GM18909 (cell line): ENCODE measurements around the gene KCTD14.

Source experiments
- ATAC-seq: cut with Tn5 transposase; IDR thresholded peaks from one replicate; pipeline ENCODE4 v1.9.1; 2021; ENCODE audit warnings: mild to moderate bottlenecking; ENCODE audit not compliant: unreplicated experiment, poor library complexity

The KCTD14 gene

GRCh38 chr11:77967753-77968152, 55.3 kb downstream of the KCTD14 start:
- no peak for ATAC-seq

DNA sequence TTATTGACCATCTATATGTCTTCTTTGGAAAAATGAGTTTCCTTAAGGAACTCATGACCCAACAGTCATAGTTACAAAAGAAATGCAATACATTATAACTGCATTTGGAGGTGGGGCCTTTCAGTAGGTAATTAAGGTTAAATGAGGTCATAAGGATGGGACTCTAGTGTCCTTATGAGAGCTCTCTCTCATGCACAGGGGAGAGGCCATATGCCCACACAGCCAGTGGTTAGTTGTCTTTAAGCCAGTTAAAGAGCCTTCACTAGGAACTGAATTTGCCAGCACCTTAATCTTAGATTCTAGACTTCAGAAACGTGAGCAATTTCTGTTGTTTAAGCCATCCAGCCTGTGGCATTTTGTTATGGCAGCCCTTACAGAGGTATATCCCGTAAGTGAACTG, 56.0 kb downstream of the KCTD14 start:
- no peak for ATAC-seq

- no peak for ATAC-seq
Observed at GRCh38 chr11:77966338-77966737, 56.7 kb downstream of the KCTD14 start.
